ENCODE measurements around the gene PCDHGA6.

GRCh38 chr5:141422742-141423291, 49.1 kb downstream of the PCDHGA6 start:
- TF ChIP-seq CTCF (IDR thresholded peaks at IDR 0.05): no peak
- TF ChIP-seq POLR2A (IDR thresholded peaks at IDR 0.05): no peak

Data from thyroid gland (tissue), 4 donors.